Calu3 (cell line): Measurements from ENCODE around the gene ASB10. TPM values are rescaled to one million over a fixed set of nuclear protein-coding genes. Genes with fewer than 3 reads are reported as not detected.

Source experiments
- BruUV-seq: library from RNA; stranded (reverse); fragments of 400-500 nt; replicated peaks from 2 replicates; lab custom pipeline; 2021; lab: Mats Ljungman, UMichigan
- CTCF ChIA-PET: fragments of 300-600 bp; sonication (Branson Sonifier 250); formaldehyde crosslinking; loops from one replicate; lab custom pipeline; 2022; ENCODE audit warnings: antibody characterized with exemption; lab: Charles Lee
- DNase-seq: peaks from one replicate; pipeline ENCODE4 v3.0.0; 2022
- H3K27ac Mint-ChIP-seq: one replicate; pipeline ENCODE4 v1.8.0; 2022; ENCODE audit warnings: mixed read lengths; ENCODE audit not compliant: unreplicated experiment
- H3K27me3 Mint-ChIP-seq: one replicate; pipeline ENCODE4 v1.8.0; 2022; ENCODE audit warnings: mixed read lengths; ENCODE audit not compliant: unreplicated experiment
- H3K36me3 Mint-ChIP-seq: one replicate; pipeline ENCODE4 v1.8.0; 2022; ENCODE audit warnings: mild to moderate bottlenecking, moderate library complexity, mixed read lengths; ENCODE audit not compliant: insufficient read depth, unreplicated experiment
- H3K4me1 Mint-ChIP-seq: one replicate; pipeline ENCODE4 v1.8.0; 2022; ENCODE audit warnings: mild to moderate bottlenecking, low read depth, mixed read lengths; ENCODE audit not compliant: unreplicated experiment
- H3K4me3 Mint-ChIP-seq: one replicate; pipeline ENCODE4 v1.8.0; 2022; ENCODE audit warnings: mild to moderate bottlenecking, low read depth, moderate library complexity, mixed read lengths; ENCODE audit not compliant: unreplicated experiment
- H3K9me3 Mint-ChIP-seq: one replicate; pipeline ENCODE4 v1.8.0; 2022; ENCODE audit warnings: low read depth, mixed read lengths; ENCODE audit not compliant: unreplicated experiment
- CTCF ChIP-seq: fragments of 200-600 bp; IDR thresholded peaks from one replicate; pipeline ENCODE4 v1.8.0; 2022; ENCODE audit warnings: antibody characterized with exemption; ENCODE audit not compliant: unreplicated experiment
- intact Hi-C: fragments of 100-400 bp; cut with micrococcal nuclease; formaldehyde crosslinking; loops from one replicate; pipeline ENCODE4 v1.10.0; 2022; ENCODE audit not compliant: unreplicated experiment
- total RNA-seq: library from RNA; stranded (reverse); gene quantifications from 2 replicates; pipeline ENCODE4 v1.2.3, GENCODE V29; 2022

Gene ASB10
- total RNA-seq, 1 experiment from 2014 or later, result not detected

- H3K36me3 Mint-ChIP-seq, result peaks cover 13% of the 10 kb centered on the region
- H3K4me1 Mint-ChIP-seq, result no peaks in the 10 kb centered on the region
- TF ChIP-seq CTCF, result no peak
- H3K27ac Mint-ChIP-seq, result no peak overlapping the region
- H3K27me3 Mint-ChIP-seq, result no peaks in the 10 kb centered on the region
- DNase-seq, result no peak
- no TSS peak for BruUV-seq
- no peaks in the 10 kb centered on the region for H3K9me3 Mint-ChIP-seq
- H3K4me3 Mint-ChIP-seq, result no peak overlapping the region
- intact Hi-C loops, result no loop called here
- CTCF ChIA-PET, result no interaction called here
These were observed 52.1 kb downstream of the ASB10 start for GRCh38 chr7:151134743-151135524.

GRCh38 chr7:151133986-151134742 is 52.9 kb downstream of the ASB10 start:
- H3K4me3 Mint-ChIP-seq, result no peak overlapping the region

GRCh38 chr7:151133266-151133985 is 53.6 kb downstream of the ASB10 start:
- Mint-ChIP-seq H3K36me3 (peaks cover 15% of the 10 kb centered on the region), H3K4me1 (no peaks in the 10 kb centered on the region), H3K27me3 (no peaks in the 10 kb centered on the region), H3K27ac (no peak overlapping the region), H3K9me3 (no peaks in the 10 kb centered on the region), H3K4me3 (no peak overlapping the region)
- DNase-seq, result no peak
- intact Hi-C loops, result no loop called here
- CTCF ChIA-PET, result no interaction called here
- TF ChIP-seq CTCF, result no peak
- BruUV-seq, result no TSS peak

More at GRCh38 chr7:151133986-151134742, 52.9 kb downstream of the ASB10 start:
- DNase-seq, result no peak
- intact Hi-C loops, result no loop called here
- Mint-ChIP-seq H3K36me3 (peaks cover 15% of the 10 kb centered on the region), H3K4me1 (no peaks in the 10 kb centered on the region), H3K27ac (no peak overlapping the region), H3K9me3 (no peaks in the 10 kb centered on the region), H3K27me3 (no peaks in the 10 kb centered on the region)
- CTCF ChIA-PET, result no interaction called here
- TF ChIP-seq CTCF, result no peak
- BruUV-seq, result no TSS peak

GRCh38 chr7:151132461-151133205 is 54.4 kb downstream of the ASB10 start:
- BruUV-seq, result no TSS peak
- DNase-seq, result no peak
- TF ChIP-seq CTCF, result no peak
- Mint-ChIP-seq H3K27ac (no peak overlapping the region), H3K4me3 (no peak overlapping the region), H3K4me1 (no peaks in the 10 kb centered on the region), H3K36me3 (peaks cover 15% of the 10 kb centered on the region), H3K27me3 (no peaks in the 10 kb centered on the region), H3K9me3 (no peaks in the 10 kb centered on the region)
- intact Hi-C loops, result no loop called here
- CTCF ChIA-PET, result no interaction called here
